ENCODE measurements around the gene PPME1.
A peak's percentile ranks its signal among the peaks of the same experiment; 100 is the strongest.
"Not testable (repeated sequence)": the region's sequence is repeated elsewhere in the genome, so short reads cannot be mapped to it uniquely, and the experiment has no call there.

PPME1 gene, protein sequence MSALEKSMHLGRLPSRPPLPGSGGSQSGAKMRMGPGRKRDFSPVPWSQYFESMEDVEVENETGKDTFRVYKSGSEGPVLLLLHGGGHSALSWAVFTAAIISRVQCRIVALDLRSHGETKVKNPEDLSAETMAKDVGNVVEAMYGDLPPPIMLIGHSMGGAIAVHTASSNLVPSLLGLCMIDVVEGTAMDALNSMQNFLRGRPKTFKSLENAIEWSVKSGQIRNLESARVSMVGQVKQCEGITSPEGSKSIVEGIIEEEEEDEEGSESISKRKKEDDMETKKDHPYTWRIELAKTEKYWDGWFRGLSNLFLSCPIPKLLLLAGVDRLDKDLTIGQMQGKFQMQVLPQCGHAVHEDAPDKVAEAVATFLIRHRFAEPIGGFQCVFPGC

DNA sequence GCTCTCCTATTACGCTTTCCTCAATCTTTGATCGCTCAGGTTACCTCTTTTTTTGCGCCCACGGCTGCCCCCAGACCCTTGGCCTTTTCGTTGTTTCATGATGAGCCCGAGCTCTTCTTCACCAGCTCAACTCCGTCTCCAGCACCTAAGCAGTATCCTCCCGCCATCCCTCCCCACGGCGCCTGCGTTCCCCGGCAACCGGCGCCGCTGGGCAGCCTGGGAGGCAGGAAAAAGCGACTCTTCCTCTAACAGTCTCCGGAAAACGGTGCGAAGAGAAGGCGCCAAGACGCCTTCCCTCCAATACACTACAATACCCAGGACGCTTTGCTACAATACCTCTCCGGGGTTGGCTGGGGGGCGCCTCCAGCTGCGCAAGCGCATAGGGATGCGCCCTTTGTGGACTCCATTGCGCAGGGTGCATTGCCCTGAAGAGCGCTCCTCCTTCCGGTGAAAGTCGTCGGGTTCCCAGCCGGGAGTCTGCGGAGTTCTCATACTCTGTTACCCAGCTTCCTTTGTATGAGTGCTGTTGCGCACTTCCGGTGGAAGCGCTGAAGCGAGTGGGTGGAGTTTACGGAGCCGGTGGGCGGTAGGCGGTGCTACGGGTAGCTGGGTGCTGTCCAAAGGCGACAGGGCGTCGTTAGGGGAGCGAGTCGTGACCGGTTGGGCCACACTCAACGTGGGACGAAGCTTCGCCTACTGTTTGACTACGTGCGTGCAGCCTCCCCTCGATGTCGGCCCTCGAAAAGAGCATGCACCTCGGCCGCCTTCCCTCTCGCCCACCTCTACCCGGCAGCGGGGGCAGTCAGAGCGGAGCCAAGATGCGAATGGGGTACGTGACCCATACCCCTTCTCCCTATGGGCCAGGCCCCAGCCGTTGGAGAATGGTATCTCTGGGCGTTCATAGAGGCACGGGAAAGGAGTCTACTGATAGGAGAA is at the start of gene PPME1, which contains the start of gene C2CD3:
Gene PPME1 (plus strand): TSS at position 596 of the 936 bp plus-strand sequence. CDS start 133 bp downstream, at position 729.
Gene C2CD3 (minus strand): TSS at position 309 of the 936 bp plus-strand sequence. CDS start 210 bp downstream, at position 99.
- DNase-seq = peak; percentile 100

DNA sequence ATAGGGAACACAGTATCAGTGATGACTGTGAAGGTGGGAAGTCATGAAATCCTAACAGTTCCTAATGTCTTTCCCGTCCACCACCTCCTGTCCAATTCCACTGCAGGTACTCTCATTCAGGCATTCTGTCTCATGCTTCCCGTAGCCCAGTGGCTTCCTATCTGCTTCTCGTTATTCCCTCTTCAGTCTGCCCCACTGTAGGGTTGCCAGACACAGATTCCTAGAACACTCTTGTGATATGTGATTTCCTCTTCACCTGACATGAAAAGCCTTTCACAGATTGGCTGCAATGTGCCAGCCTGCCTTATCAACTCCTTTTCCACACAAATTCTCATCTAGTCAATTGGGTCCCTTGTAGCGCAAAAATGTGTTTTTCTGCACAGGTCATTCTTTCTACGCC is 49.3 kb upstream of the PPME1 start:
- DNase-seq = no peak

DNA sequence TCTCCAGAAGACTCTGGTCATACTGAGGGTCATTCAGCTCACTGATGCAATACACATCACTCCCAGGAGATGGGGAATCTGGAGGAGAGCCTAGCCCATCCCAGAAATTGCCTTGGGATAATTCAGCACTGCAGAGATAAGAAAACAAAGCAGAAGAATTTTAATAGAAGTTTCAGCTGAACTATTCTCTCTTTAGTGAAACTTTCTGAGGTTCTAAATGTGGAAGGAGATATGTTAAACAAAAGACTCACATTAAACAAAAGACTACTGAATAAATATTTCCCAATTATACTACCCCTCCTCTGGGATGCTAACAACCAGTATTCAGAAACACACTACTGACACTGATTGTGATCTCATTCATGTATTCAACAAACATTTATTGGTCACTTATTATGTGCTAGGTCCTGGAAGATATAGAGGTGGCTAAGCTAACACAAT is 48.1 kb upstream of the PPME1 start:
- DNase-seq = no peak

DNA sequence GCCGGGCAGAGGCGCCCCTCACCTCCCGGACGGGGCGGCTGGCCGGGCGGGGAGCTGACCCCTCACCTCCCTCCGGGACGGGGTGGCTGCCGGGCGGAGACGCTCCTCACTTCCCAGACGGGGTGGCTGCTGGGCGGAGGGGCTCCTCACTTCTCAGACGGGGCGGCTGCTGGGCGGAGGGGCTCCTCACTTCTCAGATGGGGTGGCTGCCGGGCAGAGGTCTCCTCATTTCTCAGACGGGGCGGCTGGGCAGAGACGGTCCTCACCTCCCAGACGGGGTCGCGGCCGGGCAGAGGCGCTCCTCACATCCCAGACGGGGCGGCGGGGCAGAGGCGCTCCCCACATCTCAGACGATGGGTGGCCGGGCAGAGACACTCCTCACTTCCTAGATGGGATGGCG is 42.0 kb upstream of the PPME1 start:
- DNase-seq = not testable (repeated sequence)

DNA sequence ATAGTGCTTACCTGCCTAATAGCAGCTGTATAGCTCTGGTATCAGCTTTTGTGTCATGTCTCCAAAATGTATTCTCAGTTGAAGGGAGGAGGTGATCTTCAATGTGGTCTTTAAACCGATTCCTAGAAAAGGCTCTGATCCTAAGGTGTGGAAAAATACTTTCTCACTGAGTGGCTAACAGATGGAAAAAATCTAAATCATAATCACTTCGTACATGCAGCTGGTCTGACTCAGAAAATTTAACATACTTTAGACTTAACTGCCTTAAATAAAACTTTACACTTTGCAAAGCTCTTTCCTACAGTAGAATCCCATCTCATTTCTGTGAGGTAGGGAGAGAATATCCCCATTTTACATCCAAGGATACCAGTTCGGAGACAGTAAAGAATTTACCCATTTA is 38.3 kb upstream of the PPME1 start:
- DNase-seq = no peak

DNA sequence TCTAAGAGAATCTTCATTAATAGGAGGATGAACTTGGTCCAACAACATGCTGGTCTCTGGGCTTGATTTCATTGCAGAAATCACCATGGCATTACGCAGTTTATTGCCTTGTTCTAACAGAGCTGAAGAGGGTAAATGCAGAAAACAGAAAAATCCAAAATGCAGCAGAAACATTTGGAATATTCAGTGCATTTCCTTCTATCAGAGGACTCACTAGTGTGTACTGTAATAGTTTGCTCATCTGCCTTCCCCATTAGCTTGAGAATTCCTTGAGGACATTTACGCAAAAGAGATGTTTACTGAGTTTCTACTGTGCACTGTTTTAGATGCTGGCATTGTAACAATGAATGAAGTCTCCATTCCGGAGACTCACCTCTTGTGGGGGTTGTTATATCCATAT is 37.7 kb upstream of the PPME1 start:
- no peak for DNase-seq

DNA sequence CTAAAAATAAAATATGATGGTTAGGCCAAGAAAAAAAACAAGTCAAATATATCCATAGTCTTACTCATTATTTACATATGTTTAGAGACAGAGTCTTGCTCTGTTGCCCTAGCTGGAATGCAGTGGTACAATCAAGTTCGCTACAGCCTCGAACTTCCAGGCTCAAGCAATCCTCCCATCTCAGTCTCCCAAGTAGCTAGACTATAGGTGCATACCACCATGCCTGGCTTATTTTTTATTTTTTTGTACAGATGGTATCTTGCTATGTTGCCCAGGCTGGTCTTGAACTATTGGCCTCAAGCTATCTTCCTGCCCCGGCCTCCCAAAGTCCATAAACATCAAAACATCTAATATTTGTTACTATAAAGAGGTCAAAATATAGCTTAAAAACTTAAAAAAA is 36.4 kb upstream of the PPME1 start:
- DNase-seq = no peak

DNA sequence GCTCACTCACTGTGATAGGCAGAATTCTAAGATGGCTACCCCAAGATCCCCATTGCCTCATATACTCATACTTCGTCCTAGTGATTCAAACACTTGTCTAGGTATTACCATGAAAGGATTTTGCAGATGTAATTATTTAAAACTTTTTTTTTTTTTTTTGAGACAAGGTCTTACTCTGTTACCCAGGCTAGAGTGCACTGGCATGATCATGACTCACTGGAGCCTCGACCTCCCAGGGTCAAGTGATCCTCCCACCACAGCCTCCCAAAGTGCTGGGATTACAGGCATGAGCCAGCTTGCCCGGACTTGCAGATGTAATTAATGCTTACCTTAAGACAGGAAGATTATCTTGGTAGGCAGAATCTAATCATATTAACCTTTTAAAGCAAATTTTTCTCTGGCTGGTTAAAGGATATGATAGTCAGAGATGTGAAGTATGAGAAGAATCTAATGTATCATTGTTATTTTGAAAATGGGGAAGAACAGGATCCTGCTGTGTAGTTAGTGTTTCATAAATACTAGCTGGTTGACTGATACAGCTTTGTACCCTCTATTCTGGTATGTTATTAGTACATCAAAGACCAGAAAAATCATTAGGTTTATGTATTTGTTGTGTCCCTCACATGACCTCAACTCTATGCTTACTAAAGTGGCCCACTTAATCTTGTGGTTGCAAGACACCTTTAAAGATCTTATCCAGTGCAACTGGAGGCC is 35.8 kb upstream of the PPME1 start:
- no peak for DNase-seq

DNA sequence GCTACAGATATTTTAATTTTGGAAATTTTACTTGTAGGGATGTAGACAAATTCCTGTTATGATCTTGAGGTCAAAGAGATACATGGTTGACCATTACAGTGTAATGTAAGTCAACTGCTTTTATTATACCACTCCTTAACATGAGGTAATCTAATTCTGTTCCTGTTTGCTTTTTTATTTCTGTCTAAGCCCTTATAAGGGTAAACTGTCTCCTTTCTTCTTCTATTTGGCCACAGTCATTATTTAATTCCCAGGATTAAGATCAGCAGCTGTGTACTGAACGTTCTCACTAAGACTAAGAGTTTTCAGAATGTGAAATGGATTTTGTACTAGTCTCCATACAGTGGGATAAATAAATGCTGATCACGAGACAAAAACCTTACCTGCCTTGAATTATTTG is 33.1 kb upstream of the PPME1 start:
- DNase-seq = no peak

DNA sequence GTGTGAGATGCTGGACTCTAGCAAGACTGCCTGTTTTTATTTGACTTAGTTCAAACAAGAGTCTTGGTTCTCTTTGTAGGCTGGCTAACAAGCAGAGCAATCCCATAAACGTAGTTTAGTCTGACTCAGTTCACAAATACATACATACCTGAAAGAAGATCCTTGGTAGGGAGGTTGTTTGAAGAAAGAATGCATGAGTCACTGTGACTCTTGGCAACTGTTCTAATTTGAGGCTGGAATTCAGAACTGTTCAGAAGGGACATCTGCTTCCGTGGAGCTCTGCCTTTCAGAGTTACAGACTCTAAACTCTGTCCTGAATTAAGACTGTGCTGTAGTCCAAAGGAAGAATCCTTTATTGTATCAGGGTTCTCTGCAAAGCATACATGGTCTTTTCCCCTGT is 32.5 kb upstream of the PPME1 start:
- peak; percentile 66 to 74 for DNase-seq

DNA sequence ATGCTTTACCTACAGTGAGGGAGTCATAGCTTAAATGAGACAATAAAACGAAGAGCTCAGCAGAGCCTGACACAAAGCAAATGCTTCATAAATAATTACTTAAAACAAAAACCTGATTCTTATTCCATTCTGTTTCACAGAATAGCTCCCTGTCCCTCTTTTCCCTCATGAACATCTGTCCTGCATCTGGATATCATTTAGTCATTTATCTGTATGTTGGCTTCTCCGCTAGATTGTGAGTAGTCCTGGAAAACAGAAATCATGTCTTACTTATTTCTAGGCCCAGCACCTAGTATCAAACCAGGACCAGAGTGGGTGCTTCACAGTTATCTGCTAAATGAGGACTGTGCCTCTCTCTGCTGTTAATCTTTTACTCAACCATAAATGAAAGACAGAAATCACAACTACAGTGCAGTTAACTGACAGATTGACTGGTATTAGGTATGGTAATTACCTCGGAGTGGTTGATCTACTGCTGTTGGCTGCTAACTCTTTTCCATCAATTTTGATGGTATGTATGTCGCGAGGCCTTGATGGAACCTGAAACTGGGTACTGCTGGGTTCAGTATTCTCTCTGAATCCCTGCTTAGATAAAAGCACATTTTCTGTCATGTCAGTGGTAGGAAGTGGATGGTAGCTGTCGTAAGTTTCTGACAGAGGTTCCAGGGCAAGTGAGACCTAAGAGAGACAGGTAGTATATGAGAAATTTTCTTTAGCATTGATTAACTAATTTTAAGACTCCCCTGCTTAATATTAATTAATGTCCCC is 31.8 kb upstream of the PPME1 start:
- no peak for DNase-seq

DNA sequence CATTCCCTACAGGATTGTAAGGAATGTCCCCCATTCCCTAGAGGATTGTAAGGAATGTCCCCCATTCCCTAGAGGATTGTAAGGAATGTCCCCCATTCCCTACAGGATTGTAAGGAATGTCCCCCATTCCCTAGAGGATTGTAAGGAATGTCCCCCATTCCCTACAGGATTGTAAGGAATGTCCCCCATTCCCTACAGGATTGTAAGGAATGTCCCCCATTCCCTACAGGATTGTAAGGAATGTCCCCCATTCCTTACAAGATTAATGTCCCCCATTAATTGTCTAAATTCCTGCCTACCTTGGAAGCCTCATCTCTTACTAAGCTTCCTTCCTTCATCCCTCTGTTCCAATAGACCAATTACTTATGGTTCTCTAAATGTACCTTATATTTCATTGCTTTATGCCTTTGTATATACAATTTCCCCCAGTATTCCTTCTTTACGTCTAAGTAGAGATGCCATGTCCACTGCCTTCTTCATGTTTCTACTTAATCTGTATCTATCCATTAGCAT is 31.1 kb upstream of the PPME1 start:
- not testable (repeated sequence) for DNase-seq

DNA sequence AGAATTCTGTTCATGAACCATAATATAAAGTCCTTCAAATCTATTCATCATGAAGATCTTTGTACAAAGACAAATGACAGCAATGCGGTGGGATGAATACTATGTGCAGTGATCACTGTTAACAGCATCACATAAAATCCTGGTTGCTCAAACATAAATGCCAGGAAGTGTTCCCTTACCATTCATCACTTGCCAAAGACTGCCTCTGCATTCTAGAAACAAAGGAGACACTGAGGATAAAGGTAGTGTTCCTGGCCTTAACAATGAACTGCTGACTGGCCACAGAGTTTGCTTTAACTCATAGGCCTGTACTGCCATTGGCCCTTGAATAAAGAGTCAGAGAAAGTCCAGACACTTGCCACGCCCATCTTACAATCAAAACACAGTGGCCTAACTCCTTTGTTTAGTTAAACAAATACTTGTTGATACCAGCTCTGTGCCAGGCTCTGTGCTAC is 29.8 kb upstream of the PPME1 start:
- no peak for DNase-seq

DNA sequence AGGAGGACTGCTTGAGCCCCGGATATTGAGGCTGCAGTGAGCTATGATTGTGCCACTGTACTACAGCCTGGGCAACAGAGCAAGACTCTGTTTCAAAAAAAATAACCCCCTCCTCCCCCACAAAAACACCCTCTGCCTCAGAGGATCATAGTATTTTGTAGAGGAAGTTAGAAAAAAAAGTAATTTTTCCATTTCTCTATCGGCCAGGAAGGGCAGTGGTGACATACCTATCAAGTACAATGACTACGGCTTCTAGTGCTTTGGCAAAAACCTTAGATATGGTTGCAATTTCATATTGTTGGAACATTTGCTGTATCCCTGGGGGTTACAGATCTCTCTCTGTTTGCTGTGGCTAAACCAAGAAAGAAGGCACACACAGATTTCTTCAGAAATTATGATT is 29.2 kb upstream of the PPME1 start:
- no peak for DNase-seq

DNA sequence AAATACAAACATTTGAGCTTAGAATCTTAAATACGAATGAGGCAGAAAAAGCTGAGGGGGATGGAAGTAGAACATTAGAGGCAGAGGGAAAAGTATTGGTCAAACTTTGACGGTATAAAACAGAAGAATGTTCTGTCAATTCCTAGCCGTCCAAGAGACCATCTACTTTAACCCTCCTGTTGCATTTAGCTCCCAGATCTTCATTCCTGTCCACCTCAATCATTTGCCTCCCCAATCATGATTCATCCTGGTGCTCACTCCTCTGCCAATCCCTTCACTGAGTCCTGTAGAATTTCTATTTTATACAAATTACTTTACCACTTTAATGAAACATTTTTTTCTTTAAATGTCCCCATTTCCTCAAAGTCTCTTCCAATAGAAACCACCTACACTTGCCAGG is 28.5 kb upstream of the PPME1 start:
- DNase-seq = no peak

DNA sequence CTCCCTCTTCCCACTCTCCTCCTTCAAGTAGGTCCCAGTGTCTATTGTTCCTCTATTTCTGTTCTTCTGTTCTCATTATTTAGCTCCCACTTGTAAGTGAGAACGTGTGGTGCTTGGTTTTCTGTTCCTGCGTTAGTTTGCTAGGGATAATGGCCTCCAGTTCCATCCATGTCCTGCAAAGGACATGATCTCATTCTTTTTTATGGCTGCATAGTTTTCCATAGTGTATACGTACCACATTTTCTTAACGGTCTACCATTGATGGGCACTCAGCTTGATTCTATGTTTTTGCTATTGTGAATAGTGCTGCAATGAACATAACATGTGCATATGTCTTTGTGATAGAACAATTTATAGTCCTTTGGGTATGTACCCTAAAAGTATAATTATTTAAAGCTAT is 26.5 kb upstream of the PPME1 start:
- DNase-seq = no peak

DNA sequence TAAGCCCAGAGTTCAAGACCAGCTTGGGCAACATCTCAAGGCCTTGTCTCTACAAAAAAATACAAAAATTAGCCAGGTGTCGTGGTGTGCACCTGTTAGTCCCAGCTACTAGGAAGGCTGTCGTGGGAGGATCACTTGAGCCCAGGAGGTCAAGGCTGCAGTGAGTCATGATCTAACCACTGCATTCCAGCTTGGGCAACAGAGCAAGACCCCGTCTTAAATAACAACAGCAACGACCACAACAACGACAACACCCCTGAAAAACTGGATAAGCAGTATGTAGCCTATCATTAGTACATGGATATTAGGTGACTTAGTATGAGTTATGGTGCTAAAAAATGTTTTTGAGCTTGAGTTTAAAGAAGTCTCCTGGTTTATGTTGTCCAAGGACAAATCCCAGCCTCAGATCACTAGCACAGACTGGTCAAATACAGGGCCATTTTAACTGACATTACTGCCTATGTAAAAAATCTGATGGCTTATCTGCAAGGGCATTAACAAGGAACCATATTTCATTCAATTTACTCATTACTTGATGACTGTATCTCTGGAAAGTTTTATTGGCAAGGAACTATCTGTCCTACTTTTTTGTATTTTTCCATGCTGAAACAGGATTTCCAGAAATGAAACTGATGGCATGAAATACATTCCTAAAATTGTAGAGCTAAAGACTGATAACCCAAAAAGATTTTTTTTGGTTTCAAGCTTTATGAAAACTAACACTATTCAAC is 23.7 kb upstream of the PPME1 start:
- no peak for DNase-seq

DNA sequence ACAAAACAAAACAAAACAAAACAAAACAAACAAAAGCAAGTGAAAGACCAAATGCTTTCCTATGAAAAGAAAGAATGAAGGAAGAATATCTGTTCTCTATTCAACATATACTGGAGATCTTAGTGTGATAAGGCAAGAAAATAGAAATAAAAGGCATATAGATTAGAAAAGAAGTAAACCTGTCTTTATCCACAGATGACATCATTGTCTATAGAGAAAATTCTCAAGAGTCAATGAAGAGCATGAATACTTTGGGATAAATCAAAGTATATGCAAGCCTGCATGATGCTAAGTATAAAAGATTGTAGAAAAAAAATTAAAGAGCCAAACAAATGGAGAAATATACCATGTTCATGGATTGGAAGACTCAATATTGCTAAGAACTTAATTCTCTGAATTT is 17.9 kb upstream of the PPME1 start:
- DNase-seq = no peak

DNA sequence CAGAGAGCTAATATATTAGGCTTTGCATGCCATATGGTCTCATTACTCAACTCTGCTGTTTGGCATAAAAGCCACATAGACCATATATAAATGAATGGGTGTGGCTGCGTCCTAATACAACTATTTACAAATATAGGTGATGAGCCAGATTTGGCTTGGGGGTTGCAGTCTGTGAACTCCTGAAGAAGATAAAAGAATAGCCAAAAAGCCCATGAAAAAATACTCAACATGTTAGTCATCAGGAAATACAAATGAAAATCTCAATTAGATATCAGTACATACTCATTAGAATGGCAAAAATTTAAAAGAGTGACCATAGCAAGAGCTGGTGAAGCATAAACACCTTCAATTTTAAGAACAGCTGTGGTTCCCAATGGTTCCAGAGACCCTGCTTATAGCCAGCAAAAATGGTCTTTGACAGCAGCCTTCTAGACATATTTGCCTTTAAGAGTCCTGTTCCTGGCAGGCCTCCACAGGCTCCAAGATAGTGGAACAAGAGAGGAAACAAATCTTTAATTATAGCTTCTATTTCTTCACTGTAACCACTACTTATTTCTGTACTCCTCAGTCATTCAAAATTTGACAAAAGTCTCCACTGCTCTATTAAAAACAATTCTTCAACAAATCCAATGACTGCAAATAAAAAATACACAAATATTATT is 16.3 kb upstream of the PPME1 start:
- DNase-seq = no peak

DNA sequence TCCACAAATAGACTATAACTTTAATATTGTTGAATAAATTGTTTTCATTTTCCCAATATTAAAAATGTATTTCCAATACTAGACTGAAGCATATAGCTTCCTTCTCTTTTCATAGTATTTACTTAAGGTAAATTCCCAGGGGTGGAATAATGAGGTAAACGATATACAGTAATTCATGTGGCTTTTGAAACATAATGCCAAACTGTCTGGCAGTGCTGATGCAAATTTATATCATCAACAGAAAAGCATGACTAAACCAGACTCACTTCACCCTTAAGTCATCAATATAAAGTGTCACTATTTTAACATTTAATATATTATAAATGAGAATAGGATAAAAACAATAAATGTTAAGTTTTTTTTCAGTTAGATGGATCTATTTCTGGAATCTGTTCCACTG is 13.9 kb upstream of the PPME1 start:
- no peak for DNase-seq

DNA sequence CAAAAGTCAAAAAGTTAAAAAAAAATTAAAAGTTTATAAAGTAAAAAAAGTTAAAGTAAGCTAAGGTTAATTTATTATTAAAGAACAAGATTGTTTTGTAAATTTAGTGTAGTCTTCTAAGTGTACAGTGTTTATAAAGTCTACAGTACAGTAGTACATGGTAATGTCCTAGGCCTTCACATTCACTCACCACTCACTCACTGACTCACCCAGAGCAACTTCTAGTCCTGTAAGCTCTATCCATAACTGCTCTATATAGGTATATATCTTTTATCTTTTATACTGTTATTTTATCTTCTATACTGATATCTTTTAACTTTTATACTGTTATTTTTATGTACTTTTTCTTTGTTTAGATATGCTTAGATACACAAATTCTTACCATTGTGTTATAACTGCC is 11.4 kb upstream of the PPME1 start:
- no peak for DNase-seq
